K562 (cell line): ENCODE data around the gene INPP5K. TPM values are rescaled to one million over a fixed set of nuclear protein-coding genes. Genes with fewer than 3 reads are reported as not detected.

Experiments used
- CXXC5 ChIP-seq: fragments of 250-450 bp; sonication (Bioruptor Pico); IDR thresholded peaks from 2 replicates; pipeline ENCODE4 v1.8.0; 2022; ENCODE audit warnings: inconsistent platforms, mild to moderate bottlenecking, moderate library complexity
- GABPA ChIP-seq: fragments of 200-800 bp; sonication (Bioruptor generic); conservative IDR thresholded peaks from 2 replicates; pipeline ENCODE4 v1.6.1; 2016; ENCODE audit warnings: low read depth, missing genetic modification characterization, missing compliant biosample characterization
- GATAD2B ChIP-seq: fragments of 450-650 bp; IDR thresholded peaks from 2 replicates; pipeline ENCODE4 v1.6.1; 2017; ENCODE audit warnings: mild to moderate bottlenecking, borderline replicate concordance
- NFRKB ChIP-seq: fragments of 450-650 bp; IDR thresholded peaks from 2 replicates; pipeline ENCODE4 v1.6.1; 2016; ENCODE audit warnings: low read depth
- PHF8 ChIP-seq: fragments of 200-600 bp; sonication (generic); IDR thresholded peaks from 2 replicates; pipeline ENCODE4 v1.6.1; 2012; ENCODE audit warnings: mixed run types, mild to moderate bottlenecking, inconsistent platforms, low read length, moderate library complexity, borderline replicate concordance
- SAFB ChIP-seq: fragments of 200-400 bp; formaldehyde crosslinking; IDR thresholded peaks from 2 replicates; pipeline ENCODE4 v1.6.1; 2017; ENCODE audit warnings: low read depth, low read length, borderline replicate concordance
- ZBTB7A ChIP-seq: IDR thresholded peaks from 2 replicates; pipeline ENCODE4 v1.6.1; 2011; ENCODE audit warnings: low read depth, mild to moderate bottlenecking, low read length, moderate library complexity, borderline replicate concordance; ENCODE audit not compliant: control insufficient read depth
- polyA plus RNA-seq, 8 experiments: library from polyadenylated mRNA; depleted of rRNA in 4 of 8; stranded (reverse) in 5 of 8; unstranded in 3 of 8; fragments of >200 nt; fragmentation: Nextera tagmentation in 2 of 8; fragmentation: Illumina TruSeq in 1 of 8; extraction: Ambion mirVana in 2 of 8; extraction: Trizol in 1 of 8; gene quantifications; 2 replicates each; pipeline versions ENCODE4 v1.2.1 to v1.2.3, GENCODE V29; 2011 to 2014; ENCODE audit warnings: inconsistent platforms in 1 of 8, missing spikeins in 1 of 8
- total RNA-seq, 7 experiments: library from RNA; depleted of rRNA in 6 of 7; stranded (reverse); fragments of >200 nt in 6 of 7; fragmentation: Illumina TruSeq in 2 of 7; extraction: Trizol in 2 of 7; gene quantifications; 2 replicates each; pipeline versions ENCODE4 v1.2.1 to v1.2.3, GENCODE V29; 2011 to 2021; ENCODE audit warnings: low replicate concordance in 1 of 7
- TF ChIP-seq, protein P1 (sequence below), 3 experiments: fragments of 200-800 bp in 1 of 3; fragments of 250-450 bp in 1 of 3; fragments of 450-650 bp in 1 of 3; sonication (Bioruptor Pico) in 1 of 3; sonication (Bioruptor generic) in 1 of 3; formaldehyde crosslinking in 1 of 3; IDR thresholded peaks; 2 replicates each; pipeline versions ENCODE4 v1.6.1 to v1.8.0; 2016 to 2022; ENCODE audit warnings: mild to moderate bottlenecking in 2 of 3, missing genetic modification characterization in 2 of 3, missing compliant biosample characterization in 1 of 3, moderate library complexity in 1 of 3

INPP5K gene
- total and polyA plus RNA-seq, 9 of the 15 experiments (the other 6 are each of a cell fraction or from before 2014, with no cell fraction given), result 0.63 to 15.1 (median 10.1) TPM

DNA sequence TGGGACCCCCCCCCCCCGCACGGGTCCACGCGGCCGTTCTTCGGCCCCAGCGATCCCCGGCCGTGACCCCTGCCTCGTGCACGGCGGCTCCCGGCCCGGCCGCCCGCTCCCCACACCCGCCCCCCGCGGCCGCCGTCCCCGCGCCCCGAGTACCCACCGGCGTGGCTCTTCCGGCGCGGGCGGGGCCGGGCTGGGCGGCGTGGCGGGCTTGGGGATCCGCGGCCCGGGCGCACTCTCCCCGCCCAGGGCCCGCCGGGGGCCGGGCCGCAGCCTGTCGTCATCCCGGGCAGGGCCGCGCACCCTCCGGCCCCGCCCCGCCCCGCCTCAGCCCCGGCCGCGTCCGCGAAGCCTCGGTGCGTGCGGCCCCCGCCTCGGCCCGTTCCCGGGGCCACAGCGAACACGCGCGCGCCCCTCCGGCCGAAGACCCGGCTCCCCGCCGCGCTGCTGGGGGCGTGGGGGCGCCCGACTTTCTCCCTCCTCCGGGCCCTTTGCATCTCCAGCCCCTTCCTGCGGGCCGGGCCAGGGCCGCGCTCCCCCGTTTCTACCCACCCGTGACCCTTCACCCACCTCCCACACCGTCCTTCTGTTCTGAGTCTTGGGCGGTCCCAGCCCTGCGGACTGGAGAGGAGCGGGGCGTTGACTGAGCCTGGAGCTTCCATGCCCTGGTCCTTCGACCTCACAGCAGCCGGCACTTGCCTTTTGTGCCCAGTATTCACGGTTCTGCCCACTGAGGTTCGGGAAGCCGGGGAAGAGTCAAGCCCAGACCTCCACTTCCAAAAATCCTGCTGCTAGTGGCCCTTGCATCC is 24.8 kb downstream of the INPP5K start (continued):
- TF ChIP-seq ZBTB7A (peak; percentile 42; the same call in 1 of the 2 replicates), NFRKB (no peak), SAFB (0 out of 2 replicates have a peak, but pooled peaks have one; percentile 54), GATAD2B (peak; percentile 26; the same call in 1 of the 2 replicates), CXXC5 (CRISPR knock-in tag) (peak; percentile 43), GABPA (peak; percentile 62), PHF8 (peak; percentile 25; the same call in 1 of the 2 replicates)
- TF ChIP-seq, protein P1, sequence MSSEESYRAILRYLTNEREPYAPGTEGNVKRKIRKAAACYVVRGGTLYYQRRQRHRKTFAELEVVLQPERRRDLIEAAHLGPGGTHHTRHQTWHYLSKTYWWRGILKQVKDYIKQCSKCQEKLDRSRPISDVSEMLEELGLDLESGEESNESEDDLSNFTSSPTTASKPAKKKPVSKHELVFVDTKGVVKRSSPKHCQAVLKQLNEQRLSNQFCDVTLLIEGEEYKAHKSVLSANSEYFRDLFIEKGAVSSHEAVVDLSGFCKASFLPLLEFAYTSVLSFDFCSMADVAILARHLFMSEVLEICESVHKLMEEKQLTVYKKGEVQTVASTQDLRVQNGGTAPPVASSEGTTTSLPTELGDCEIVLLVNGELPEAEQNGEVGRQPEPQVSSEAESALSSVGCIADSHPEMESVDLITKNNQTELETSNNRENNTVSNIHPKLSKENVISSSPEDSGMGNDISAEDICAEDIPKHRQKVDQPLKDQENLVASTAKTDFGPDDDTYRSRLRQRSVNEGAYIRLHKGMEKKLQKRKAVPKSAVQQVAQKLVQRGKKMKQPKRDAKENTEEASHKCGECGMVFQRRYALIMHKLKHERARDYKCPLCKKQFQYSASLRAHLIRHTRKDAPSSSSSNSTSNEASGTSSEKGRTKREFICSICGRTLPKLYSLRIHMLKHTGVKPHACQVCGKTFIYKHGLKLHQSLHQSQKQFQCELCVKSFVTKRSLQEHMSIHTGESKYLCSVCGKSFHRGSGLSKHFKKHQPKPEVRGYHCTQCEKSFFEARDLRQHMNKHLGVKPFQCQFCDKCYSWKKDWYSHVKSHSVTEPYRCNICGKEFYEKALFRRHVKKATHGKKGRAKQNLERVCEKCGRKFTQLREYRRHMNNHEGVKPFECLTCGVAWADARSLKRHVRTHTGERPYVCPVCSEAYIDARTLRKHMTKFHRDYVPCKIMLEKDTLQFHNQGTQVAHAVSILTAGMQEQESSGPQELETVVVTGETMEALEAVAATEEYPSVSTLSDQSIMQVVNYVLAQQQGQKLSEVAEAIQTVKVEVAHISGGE (CRISPR knock-in tag; IDR thresholded peaks at IDR 0.05), result peak in 1 of 3 experiments; percentile 59; a peak in 2 of 6 replicates
